HG03354 (cell line): ENCODE data around the gene PELI2.

ENCODE experiments used
- ATAC-seq: cut with Tn5 transposase; IDR thresholded peaks from one replicate; pipeline ENCODE4 v1.9.1; 2021; ENCODE audit warnings: mild to moderate bottlenecking; ENCODE audit not compliant: unreplicated experiment, poor library complexity, severe bottlenecking

The PELI2 gene

DNA sequence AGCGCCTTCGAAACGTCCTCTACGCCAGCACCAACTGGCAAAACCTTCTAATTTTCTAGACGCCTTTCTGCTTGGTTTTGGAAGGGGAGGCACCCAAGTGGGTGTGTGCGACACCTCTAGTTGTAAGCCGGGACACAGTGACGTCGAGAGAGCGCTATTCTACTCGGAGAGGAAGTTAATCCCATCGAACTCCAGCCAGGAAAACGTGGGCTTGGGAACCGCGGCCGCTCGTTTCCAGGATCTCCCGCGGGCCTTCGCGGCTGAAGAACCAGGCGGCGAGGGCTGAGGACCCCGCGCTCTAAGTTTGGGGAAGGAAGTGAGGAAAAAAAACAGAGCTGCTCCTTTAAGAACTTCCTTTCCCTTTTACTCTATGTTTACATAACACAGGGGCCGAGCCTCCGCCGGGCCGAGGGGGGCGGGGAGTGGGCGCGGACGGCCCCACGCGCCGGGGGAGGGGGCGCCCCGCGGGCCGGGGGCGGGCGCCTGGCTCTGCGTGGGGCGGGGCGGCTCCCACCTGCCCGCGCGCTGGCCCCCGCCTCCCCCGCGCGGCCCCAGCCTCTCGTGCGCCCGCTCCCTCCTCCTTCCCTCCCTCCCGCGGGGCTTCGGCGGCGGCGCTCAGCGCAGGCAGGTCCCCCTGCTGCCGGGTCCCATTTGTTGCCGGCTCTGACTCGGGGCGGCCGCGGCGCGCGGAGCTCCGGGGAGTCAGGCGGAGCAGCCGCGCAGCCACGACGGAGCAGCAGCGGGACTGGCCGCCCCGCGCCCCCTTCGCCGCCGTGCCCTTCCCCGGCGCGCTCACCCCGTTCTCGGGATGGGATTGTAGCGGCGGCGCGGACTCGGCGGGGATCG is at the start of gene PELI2:
Gene PELI2, plus strand, starts transcription at position 647 of the 846 bp plus-strand sequence. CDS start 250 bp downstream, outside the sequence.
- peak; percentile 86 for ATAC-seq

DNA sequence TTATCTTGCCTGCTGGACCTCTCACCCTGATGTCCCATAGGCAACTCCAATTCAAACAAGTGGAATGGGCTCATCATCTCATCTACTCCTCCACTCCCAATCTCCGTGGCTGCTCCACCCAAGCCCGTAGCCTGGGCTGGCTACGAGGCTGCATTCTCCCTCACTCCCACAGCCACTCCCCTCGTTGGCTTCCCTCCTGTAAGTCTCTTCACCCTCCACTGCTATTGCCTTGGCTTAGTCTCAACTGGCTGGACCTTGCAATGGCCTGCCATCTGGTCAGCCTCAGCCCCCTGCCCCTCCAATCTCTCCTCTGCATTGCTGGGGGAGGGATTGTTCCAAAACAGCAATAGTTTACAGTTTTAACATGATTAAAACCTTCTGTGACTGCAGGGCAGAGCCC is 44.4 kb upstream of the PELI2 start:
- no peak for ATAC-seq

GRCh38 chr14:56075301-56075700 is 42.9 kb upstream of the PELI2 start:
- ATAC-seq: no peak

DNA sequence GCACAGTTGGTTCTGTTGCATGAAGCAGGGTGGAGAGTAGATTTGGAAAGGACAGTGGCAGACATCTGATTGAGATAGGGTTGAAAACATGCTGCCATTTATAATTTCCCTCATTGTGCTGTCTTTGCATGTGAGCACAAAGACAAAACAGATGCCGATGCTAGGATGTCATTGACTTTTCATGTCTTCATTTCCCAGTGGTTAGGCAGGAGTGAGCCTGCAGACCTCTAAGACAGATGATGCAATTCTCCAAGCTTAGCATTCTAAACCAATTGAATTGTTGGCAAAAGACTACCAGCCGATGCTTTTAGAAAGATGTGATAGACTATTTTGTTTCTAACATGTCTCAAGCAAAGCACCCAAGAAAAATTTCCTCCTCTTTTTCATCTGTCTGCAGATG is 37.1 kb upstream of the PELI2 start:
- ATAC-seq: no peak

- ATAC-seq: no peak
These were observed 35.3 kb upstream of the PELI2 start for GRCh38 chr14:56082880-56083279.

- ATAC-seq: no peak
These were observed 32.7 kb upstream of the PELI2 start for GRCh38 chr14:56085471-56085870.

DNA sequence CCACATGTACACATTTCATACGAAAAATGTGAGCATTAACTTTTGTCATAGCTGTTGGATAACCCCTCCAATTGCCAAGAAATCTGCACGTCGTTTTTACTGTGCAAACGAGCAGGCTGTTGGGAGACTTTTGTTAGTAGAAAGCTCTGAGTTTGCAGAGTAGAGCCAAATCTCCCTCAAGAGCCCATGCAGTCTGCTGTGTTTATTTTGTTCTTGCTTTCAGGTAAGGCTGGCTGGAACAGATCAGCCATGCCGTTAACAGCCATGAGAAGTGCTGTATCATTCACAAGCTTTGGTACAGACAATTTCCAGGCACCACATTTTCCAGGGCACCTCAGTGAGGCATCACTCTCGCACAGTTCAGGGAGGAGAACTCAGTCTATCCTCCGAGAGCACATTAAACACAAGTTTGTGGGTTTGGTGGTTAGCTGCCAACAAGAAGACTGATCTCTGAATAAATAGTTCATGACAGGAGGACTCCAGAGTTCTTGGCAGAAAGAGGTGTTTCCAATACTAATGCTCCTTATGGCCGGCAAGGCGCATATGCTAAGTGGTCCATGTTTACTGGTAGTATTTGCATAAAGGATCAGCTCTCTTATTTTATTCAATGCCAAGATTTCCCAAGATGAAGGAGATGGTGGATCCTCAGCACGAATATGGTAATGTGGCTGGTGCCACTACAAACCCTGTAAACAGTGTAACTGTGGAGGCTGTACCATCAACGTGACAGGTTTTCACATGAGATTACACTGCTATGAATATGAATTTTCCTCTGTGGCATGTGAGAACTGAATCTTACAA is 30.3 kb upstream of the PELI2 start:
- no peak for ATAC-seq

DNA sequence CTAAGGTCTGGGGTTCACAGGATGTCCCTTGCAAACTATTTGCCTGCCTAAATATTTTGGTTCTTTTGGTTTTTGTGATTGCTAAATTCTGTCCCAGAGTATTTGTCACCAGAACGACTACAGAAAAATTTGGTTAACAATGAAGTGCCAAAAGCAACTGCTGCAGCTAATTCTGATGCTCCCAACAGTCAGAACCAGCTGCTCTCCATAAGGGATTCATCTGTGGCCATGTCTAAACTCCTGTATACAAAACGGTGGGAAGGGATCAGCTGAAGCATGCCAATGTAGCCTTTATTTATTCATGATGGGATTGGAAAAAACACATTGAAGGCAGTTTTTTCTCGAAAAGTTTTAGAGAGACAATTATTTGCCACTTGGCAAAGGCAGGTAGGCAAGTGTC is 29.3 kb upstream of the PELI2 start:
- no peak for ATAC-seq

- no peak for ATAC-seq
These were observed 25.4 kb upstream of the PELI2 start for GRCh38 chr14:56092763-56093162.

- ATAC-seq: no peak
These were observed 24.1 kb upstream of the PELI2 start for GRCh38 chr14:56094076-56094475.

DNA sequence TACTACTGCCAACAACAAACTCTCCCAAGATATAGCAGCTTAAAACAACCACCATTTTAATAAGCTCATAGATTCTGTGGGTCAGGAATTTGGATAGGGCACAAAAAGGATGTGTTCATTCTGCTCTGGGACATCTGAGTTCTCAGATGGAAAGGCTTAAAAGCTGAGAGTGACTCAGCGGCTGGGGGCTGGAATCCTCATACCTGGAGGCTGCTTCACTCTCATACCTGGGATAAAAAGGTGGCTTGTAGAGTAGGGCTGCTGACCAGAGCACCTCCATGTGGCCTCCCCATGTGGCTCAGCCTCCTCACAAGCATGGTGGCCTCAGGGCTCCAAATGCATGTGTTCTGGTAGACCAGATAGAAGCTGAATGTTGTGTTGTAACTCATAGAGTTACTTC is 20.2 kb upstream of the PELI2 start:
- ATAC-seq: no peak

- ATAC-seq: no peak
These were observed 19.0 kb upstream of the PELI2 start for GRCh38 chr14:56099081-56099797.

GRCh38 chr14:56100556-56100955 is 17.7 kb upstream of the PELI2 start:
- no peak for ATAC-seq

DNA sequence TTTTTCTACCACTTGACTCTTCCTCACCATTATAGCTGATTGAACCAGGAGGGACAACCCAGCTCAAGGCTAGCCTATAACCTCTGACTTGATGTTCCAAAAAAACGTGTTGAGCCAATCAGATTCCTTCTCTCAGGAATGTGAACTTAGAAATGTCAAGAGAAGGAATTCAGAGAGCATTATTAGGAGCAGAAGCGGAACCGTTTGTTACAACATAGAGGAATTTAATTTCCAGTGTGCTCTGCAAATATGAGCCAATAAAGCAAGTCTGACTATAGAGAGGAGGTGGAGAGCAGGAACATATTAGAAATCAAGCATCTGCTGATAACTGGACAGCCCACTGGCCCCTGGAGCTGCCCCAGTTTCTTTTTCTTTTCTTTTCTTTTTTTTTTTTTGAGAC is 15.3 kb upstream of the PELI2 start:
- ATAC-seq: no peak

GRCh38 chr14:56107615-56108014 is 10.6 kb upstream of the PELI2 start:
- ATAC-seq: no peak

GRCh38 chr14:56108057-56108456 is 10.2 kb upstream of the PELI2 start:
- ATAC-seq: no peak

DNA sequence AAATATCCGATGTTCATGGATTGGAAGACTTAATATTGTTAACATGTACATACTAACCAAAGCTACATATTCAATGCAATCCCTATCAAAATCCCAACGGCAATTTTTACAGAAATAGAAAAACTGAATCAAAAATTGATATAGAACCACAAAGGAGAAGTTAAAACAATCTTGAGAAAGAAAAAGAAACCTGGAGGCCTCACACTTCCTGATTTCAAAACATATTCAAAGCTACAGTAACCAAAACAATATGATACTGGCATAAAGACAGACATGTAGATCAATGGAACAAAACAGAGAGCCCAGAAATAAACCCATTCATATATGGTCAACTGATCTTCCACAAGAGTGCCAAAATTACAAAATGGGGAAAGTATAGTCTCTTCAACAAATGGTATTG is 5.4 kb upstream of the PELI2 start:
- ATAC-seq: no peak

DNA sequence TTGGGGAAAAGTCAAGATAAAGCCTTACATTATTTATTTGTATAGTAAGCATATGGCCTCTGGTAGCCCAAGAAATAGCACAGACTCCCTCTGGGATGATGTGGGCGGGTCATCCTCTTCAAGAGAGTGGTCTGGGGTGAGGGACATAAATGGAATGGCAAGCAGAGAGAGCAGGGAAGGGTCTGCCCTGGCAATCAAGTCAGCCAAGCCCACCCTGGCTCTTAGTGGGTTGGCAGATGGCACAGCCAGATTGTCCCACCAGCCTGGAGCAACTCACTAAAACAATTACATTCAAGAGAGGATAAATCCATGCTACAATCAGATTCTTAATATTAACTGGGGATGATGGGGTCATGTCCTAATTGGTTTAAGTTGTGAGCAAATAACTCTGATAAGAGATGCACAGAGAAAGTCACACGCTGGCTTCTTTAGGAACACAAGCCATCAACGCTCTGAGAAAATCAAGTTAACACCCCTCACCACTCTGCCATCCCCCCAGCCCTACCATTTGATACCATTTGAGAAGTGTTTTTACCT is 2.8 kb upstream of the PELI2 start:
- ATAC-seq: no peak

- ATAC-seq: no peak
These were observed 2.0 kb upstream of the PELI2 start for GRCh38 chr14:56115976-56116893.
